ENCODE data around the gene FLYWCH1.

FLYWCH1 gene

GRCh38 chr16:2964475-2965336 is 53.0 kb downstream of the FLYWCH1 start:
- Mint-ChIP-seq H3K27ac (no peak overlapping the region), H3K27me3 (peaks cover 5% of the 10 kb centered on the region), H3K4me3 (peak overlapping the region; percentile 85), H3K4me1 (ENCODE audit: low read depth) (peaks cover 26% of the 10 kb centered on the region), H3K36me3 (no peaks in the 10 kb centered on the region), H3K9me3 (ENCODE audit: low read depth) (no peaks in the 10 kb centered on the region)

- Mint-ChIP-seq H3K27me3 (peaks cover 6% of the 10 kb centered on the region), H3K9me3 (ENCODE audit: low read depth) (no peaks in the 10 kb centered on the region), H3K4me1 (ENCODE audit: low read depth) (peaks cover 30% of the 10 kb centered on the region), H3K4me3 (no peak overlapping the region), H3K36me3 (no peaks in the 10 kb centered on the region), H3K27ac (no peak overlapping the region)
Observed at GRCh38 chr16:2966043-2966807, 54.5 kb downstream of the FLYWCH1 start.

- peaks cover 28% of the 10 kb centered on the region for H3K4me1 Mint-ChIP-seq (ENCODE audit: low read depth)
- no peak overlapping the region for H3K27ac Mint-ChIP-seq
- peaks cover 6% of the 10 kb centered on the region for H3K27me3 Mint-ChIP-seq
- no peaks in the 10 kb centered on the region for H3K9me3 Mint-ChIP-seq (ENCODE audit: low read depth)
- H3K36me3 Mint-ChIP-seq = no peaks in the 10 kb centered on the region
- no peak overlapping the region for H3K4me3 Mint-ChIP-seq
Observed at GRCh38 chr16:2966808-2967191, 55.1 kb downstream of the FLYWCH1 start.

GRCh38 chr16:2967211-2967631 is 55.5 kb downstream of the FLYWCH1 start:
- Mint-ChIP-seq H3K27me3 (peaks cover 9% of the 10 kb centered on the region), H3K9me3 (ENCODE audit: low read depth) (no peaks in the 10 kb centered on the region), H3K36me3 (no peaks in the 10 kb centered on the region), H3K4me3 (no peak overlapping the region), H3K27ac (no peak overlapping the region), H3K4me1 (ENCODE audit: low read depth) (peaks cover 29% of the 10 kb centered on the region)

GRCh38 chr16:2967721-2968161 is 56.0 kb downstream of the FLYWCH1 start:
- H3K27ac Mint-ChIP-seq = no peak overlapping the region
- H3K4me1 Mint-ChIP-seq (ENCODE audit: low read depth) = peaks cover 29% of the 10 kb centered on the region
- H3K9me3 Mint-ChIP-seq (ENCODE audit: low read depth) = no peaks in the 10 kb centered on the region
- H3K27me3 Mint-ChIP-seq = peaks cover 9% of the 10 kb centered on the region
- H3K4me3 Mint-ChIP-seq = no peak overlapping the region
- no peaks in the 10 kb centered on the region for H3K36me3 Mint-ChIP-seq

GRCh38 chr16:2968368-2968737 is 56.6 kb downstream of the FLYWCH1 start:
- H3K4me1 Mint-ChIP-seq (ENCODE audit: low read depth) = peaks cover 27% of the 10 kb centered on the region
- no peaks in the 10 kb centered on the region for H3K36me3 Mint-ChIP-seq
- H3K27me3 Mint-ChIP-seq = peaks cover 9% of the 10 kb centered on the region
- no peaks in the 10 kb centered on the region for H3K9me3 Mint-ChIP-seq (ENCODE audit: low read depth)
- H3K4me3 Mint-ChIP-seq = peak overlapping the region; percentile 75
- H3K27ac Mint-ChIP-seq = no peak overlapping the region

- no peaks in the 10 kb centered on the region for H3K9me3 Mint-ChIP-seq (ENCODE audit: low read depth)
- no peaks in the 10 kb centered on the region for H3K36me3 Mint-ChIP-seq
- peaks cover 9% of the 10 kb centered on the region for H3K27me3 Mint-ChIP-seq
- H3K4me3 Mint-ChIP-seq = peak within 1 kb of the TSS; percentile 75
- no peak within 1 kb of the TSS for H3K27ac Mint-ChIP-seq
- peaks cover 25% of the 10 kb centered on the region for H3K4me1 Mint-ChIP-seq (ENCODE audit: low read depth)
Observed at GRCh38 chr16:2968738-2969544, 57.2 kb downstream of the FLYWCH1 start, which contains the start of gene PAQR4. PAQR4 (plus strand) TSS chr16:2969348; CDS start chr16:2969675, 327 bp downstream.

GRCh38 chr16:2969545-2970521 is 58.1 kb downstream of the FLYWCH1 start:
- H3K36me3 Mint-ChIP-seq = no peaks in the 10 kb centered on the region

GRCh38 chr16:2970563-2970962 is 58.8 kb downstream of the FLYWCH1 start:
- peak overlapping the region; percentile 65 for H3K4me3 Mint-ChIP-seq
- peaks cover 9% of the 10 kb centered on the region for H3K27me3 Mint-ChIP-seq
- H3K27ac Mint-ChIP-seq = no peak overlapping the region
- no peaks in the 10 kb centered on the region for H3K36me3 Mint-ChIP-seq
- H3K9me3 Mint-ChIP-seq (ENCODE audit: low read depth) = no peaks in the 10 kb centered on the region
- peaks cover 19% of the 10 kb centered on the region for H3K4me1 Mint-ChIP-seq (ENCODE audit: low read depth)

More at GRCh38 chr16:2969545-2970521, 58.1 kb downstream of the FLYWCH1 start:
- H3K9me3 Mint-ChIP-seq (ENCODE audit: low read depth) = no peaks in the 10 kb centered on the region
- peak overlapping the region; percentile 65 for H3K4me3 Mint-ChIP-seq
- H3K27me3 Mint-ChIP-seq = peaks cover 9% of the 10 kb centered on the region
- peaks cover 23% of the 10 kb centered on the region for H3K4me1 Mint-ChIP-seq (ENCODE audit: low read depth)
- H3K27ac Mint-ChIP-seq = no peak overlapping the region

- peak overlapping the region; percentile 65 for H3K4me3 Mint-ChIP-seq
- H3K9me3 Mint-ChIP-seq (ENCODE audit: low read depth) = no peaks in the 10 kb centered on the region
- peaks cover 17% of the 10 kb centered on the region for H3K4me1 Mint-ChIP-seq (ENCODE audit: low read depth)
- no peak overlapping the region for H3K27ac Mint-ChIP-seq
- H3K27me3 Mint-ChIP-seq = peaks cover 9% of the 10 kb centered on the region
- H3K36me3 Mint-ChIP-seq = no peaks in the 10 kb centered on the region
Observed at GRCh38 chr16:2971134-2971984, 59.6 kb downstream of the FLYWCH1 start.

GRCh38 chr16:2971985-2972784 is 60.5 kb downstream of the FLYWCH1 start:
- Mint-ChIP-seq H3K4me3 (peak overlapping the region; percentile 35), H3K4me1 (ENCODE audit: low read depth) (peaks cover 17% of the 10 kb centered on the region), H3K27me3 (peaks cover 9% of the 10 kb centered on the region), H3K9me3 (ENCODE audit: low read depth) (no peaks in the 10 kb centered on the region), H3K36me3 (no peaks in the 10 kb centered on the region), H3K27ac (no peak overlapping the region)

GRCh38 chr16:2973093-2973492 is 61.4 kb downstream of the FLYWCH1 start:
- Mint-ChIP-seq H3K27ac (no peak overlapping the region), H3K9me3 (ENCODE audit: low read depth) (no peaks in the 10 kb centered on the region), H3K27me3 (peaks cover 8% of the 10 kb centered on the region), H3K36me3 (no peaks in the 10 kb centered on the region), H3K4me3 (no peak overlapping the region), H3K4me1 (ENCODE audit: low read depth) (peaks cover 15% of the 10 kb centered on the region)
